Heart right ventricle (tissue), 16 donors: Measurements from ENCODE around the gene NPPC. TPM values are rescaled to one million over a fixed set of nuclear protein-coding genes. Genes with fewer than 3 reads are reported as not detected.

ENCODE experiments used
- ATAC-seq, 8 donors: fragments of 200-7000 bp; cut with Tn5 transposase; one replicate each; pipeline ENCODE4 v1.9.1; 2020; ENCODE audit warnings: mild to moderate bottlenecking in 8 of 8, moderate library complexity in 8 of 8, moderate number of reproducible peaks in 1 of 8
- DNase-seq, 2 donors: peaks; one replicate each; pipeline ENCODE4 v3.0.0-alpha.2; 2020
- H3K27ac ChIP-seq, 10 donors: fragments of 200-600 bp; sonication (generic) in 2 of 10; one replicate each; pipeline versions ENCODE4 v1.5.0 to v1.8.0; 2020 to 2022; ENCODE audit warnings: mild to moderate bottlenecking in 3 of 10
- H3K27me3 ChIP-seq, 7 donors: fragments of 200-600 bp; one replicate each; pipeline ENCODE4 v1.8.0; 2021 to 2022; ENCODE audit warnings: mild to moderate bottlenecking in 2 of 7
- H3K36me3 ChIP-seq, 9 donors: fragments of 200-600 bp; sonication (generic) in 1 of 9; one replicate each; pipeline versions ENCODE4 v1.5.0 to v1.8.0; 2020 to 2022; ENCODE audit warnings: mild to moderate bottlenecking in 2 of 9
- H3K4me1 ChIP-seq, 9 donors: fragments of 200-600 bp; sonication (generic) in 1 of 9; one replicate each; pipeline versions ENCODE4 v1.5.0 to v1.8.0; 2020 to 2022; ENCODE audit warnings: mild to moderate bottlenecking in 4 of 9
- H3K4me3 ChIP-seq, 10 donors: fragments of 200-600 bp; sonication (generic) in 2 of 10; one replicate each; pipeline versions ENCODE4 v1.5.0 to v1.8.0; 2020 to 2022; ENCODE audit warnings: mild to moderate bottlenecking in 7 of 10, moderate library complexity in 2 of 10
- H3K9me3 ChIP-seq, 11 donors: fragments of 200-600 bp in 10 of 11; sonication (generic) in 2 of 11; one replicate each; pipeline versions ENCODE4 v1.5.0 to v1.8.0; 2013 to 2022; ENCODE audit warnings: mild to moderate bottlenecking in 2 of 11, control low read depth in 1 of 11, moderate library complexity in 1 of 11
- WGBS, 2 donors: extraction: QIAGEN DNeasy Blood & Tissue Kit; methylation state at CpG; one replicate each; pipeline ENCODE4 v1.1.7; 2013; ENCODE audit warnings: inconsistent platforms in 1 of 2; 5-methylcytosine and 5-hydroxymethylcytosine counted together
- intact Hi-C, 10 donors: fragments of 100-400 bp; cut with DNase I; formaldehyde crosslinking; loops; one replicate each; pipeline versions ENCODE4 v1.11.1 to v1.14.2; 2022
- polyA plus RNA-seq, 2 donors: library from polyadenylated mRNA; stranded (reverse); fragments of 200-250 nt; gene quantifications; one replicate each; pipeline ENCODE4 v1.2.3, GENCODE V29; 2013
- total RNA-seq, 10 donors: library from RNA; stranded (reverse); fragmentation: NEBNext Ultra II Directional in 3 of 10; extraction: Animal tissue kit (Norgen Biotek cat#: 25700) in 3 of 10; gene quantifications; one replicate each; pipeline versions ENCODE4 v1.2.1 to v1.2.4, GENCODE V29; 2021 to 2023
- TF ChIP-seq, protein P1 (sequence below), 9 donors: fragments of 200-600 bp; sonication (generic) in 2 of 9; IDR thresholded peaks; one replicate each; pipeline versions ENCODE4 v1.5.0 to v1.8.0; 2021 to 2022; ENCODE audit warnings: antibody characterized with exemption in 9 of 9, mild to moderate bottlenecking in 5 of 9, moderate library complexity in 1 of 9
- donor health status: Arrhythmogenic right ventricular cardiomyopathy.
- donor health status: ischemic (EF 13 %, LVEDD 7.1; RV severe dilation, severe dysfunction).
- donor health status: healthy with polysubstance abuse.
- donor health status: DM: no; HTN: yes; CAD: no.
- donor health status: DM: no; HTN: no; CAD: no.
- donor health status: ischemic (EF 25% LVEDD 6.9; RV normal size, moderate dysfunction).
- donor health status: ischemic (EF 25% LVEDD 5.7; RV mildly dilated, moderate dysfunction).
- donor health status: healthy.
- donor health status: DM: yes; HTN: yes; CAD: no.
- donor health status: Ischemic cardiomyopathy.
- donor health status: ischemic (EF 35%, LVEDD 5.7; RV mildly dilated, moderate dysfunction).
- donor health status: nonischemic (EF 11% LVEDD 7.7; RV severe dilation, severe dysfunction).
- donor health status: DM: yes; HTN: yes; CAD: no.
- donor health status: PGD.
- donor health status: ischemic (EF 29% LVEDD 5.4; RV normal size, mild dysfunction).
- donor health status: nonischemic (EF 23%, LVEDD 6.1; RV moderate dilation, normal function).

The NPPC gene
- total and polyA plus RNA-seq, 12 donors, result 0.28 to 8.7 (median 2.4) TPM

DNA sequence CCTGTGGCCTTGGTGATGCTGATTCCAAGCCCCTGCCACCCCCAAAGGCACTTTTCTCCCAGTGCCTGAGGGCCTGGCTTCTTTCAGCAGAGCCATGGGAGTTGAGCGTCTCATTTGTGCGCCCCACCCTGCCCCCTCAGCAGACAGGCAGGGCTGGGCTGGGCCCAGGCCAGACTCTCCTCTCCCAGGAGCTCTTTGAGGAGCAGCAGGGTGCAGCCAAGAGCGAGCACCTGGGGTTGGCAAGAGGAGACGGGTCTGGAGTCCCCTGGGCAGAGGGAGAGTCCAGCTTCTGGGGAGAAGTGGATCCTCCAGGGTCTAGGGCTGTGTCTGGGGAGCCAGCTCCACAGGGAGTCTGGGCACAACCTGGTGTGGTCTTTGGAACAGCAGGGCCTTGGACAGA is 21.2 kb downstream of the NPPC start:
- H3K4me1 ChIP-seq, result peaks cover 0 to 3% (median 0%) of the 10 kb centered on the region in 9 donors
- TF ChIP-seq, protein P1, sequence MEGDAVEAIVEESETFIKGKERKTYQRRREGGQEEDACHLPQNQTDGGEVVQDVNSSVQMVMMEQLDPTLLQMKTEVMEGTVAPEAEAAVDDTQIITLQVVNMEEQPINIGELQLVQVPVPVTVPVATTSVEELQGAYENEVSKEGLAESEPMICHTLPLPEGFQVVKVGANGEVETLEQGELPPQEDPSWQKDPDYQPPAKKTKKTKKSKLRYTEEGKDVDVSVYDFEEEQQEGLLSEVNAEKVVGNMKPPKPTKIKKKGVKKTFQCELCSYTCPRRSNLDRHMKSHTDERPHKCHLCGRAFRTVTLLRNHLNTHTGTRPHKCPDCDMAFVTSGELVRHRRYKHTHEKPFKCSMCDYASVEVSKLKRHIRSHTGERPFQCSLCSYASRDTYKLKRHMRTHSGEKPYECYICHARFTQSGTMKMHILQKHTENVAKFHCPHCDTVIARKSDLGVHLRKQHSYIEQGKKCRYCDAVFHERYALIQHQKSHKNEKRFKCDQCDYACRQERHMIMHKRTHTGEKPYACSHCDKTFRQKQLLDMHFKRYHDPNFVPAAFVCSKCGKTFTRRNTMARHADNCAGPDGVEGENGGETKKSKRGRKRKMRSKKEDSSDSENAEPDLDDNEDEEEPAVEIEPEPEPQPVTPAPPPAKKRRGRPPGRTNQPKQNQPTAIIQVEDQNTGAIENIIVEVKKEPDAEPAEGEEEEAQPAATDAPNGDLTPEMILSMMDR (IDR thresholded peaks at IDR 0.05), result no peak
- intact Hi-C loops, result loop anchor here (5.0 to 10.0 kb wide), 6 partner anchors 237 to 620 kb away; partner anchors contain the start of genes PRSS56 (in 9 of the 10) and CHRND (in 5 of the 10)
- H3K27ac ChIP-seq, result no peak overlapping the region
- ATAC-seq (peak in 1 of 8 donors; percentile 10), DNase-seq (no peak)
- H3K4me3 ChIP-seq, result no peak overlapping the region
- no peaks in the 10 kb centered on the region for H3K9me3 ChIP-seq
- H3K27me3 ChIP-seq, result peaks cover 0 to 16% (median 7%) of the 10 kb centered on the region in 7 donors
- no peaks in the 10 kb centered on the region for H3K36me3 ChIP-seq
- 94 to 95% methylated on average over 4 of the region's 4 CpGs for WGBS, 2 donors

DNA sequence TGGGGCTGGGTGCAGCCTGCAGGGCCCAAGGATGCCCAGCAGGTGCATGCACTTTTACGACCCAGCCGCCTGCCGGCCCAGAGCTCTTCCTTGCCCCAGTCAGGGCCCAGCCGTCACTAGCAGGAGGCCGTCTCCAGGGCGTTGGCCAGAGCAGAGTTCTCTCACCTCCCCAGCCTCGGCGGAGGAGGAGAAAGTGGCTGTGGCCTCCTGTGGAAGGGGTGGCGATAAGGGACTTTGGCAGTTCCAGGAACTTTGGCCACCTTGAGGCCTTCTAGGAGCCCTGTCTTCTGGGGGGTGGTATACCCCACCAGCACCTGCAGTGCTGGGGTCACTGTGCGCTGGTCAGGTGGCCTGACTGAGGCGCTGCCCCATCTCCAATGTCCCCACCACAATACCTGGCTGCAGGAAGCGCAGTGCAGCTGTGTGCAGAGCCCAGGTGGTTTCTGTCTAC is 22.0 kb downstream of the NPPC start:
- intact Hi-C loops, result loop anchor here in 5 of 10 donors (10.0 kb wide), 1 partner anchor 621 kb away; the partner anchor contains the start of genes CHRND (in 5 of the 5) and PRSS56 (in 5 of the 5)
- Histone ChIP-seq H3K36me3 (no peaks in the 10 kb centered on the region), H3K4me1 (peaks cover 0 to 3% (median 0%) of the 10 kb centered on the region in 9 donors), H3K9me3 (no peaks in the 10 kb centered on the region), H3K27me3 (peaks cover 0 to 16% (median 7%) of the 10 kb centered on the region in 7 donors), H3K27ac (no peak overlapping the region), H3K4me3 (no peak overlapping the region)
- DNase-seq (no peak), ATAC-seq (no peak)
- TF ChIP-seq, protein P1 (IDR thresholded peaks at IDR 0.05), result no peak
- 86 to 91% methylated on average over 12 of the region's 12 CpGs for WGBS, 2 donors

DNA sequence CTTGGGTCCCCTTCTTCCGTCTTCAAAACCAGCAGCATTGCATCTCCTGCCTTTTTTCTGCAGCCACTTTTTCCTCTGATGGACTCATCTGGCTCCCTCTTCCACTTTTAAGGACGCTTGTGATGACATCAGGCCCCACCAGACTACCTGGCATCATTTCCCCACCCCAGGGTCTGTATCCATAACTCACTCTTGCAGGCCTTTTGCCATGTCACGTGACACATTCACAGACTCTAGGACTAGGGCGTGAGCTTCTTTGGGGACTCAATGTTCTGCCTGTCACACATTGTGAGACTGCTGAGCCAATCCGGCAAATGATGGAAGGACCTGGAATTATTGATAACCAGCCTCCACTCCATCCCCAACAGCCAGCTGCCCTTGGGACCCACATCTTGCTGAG is 23.6 kb downstream of the NPPC start:
- intact Hi-C loops, result loop anchor here in 5 of 10 donors (10.0 kb wide), 1 partner anchor 622 kb away; the partner anchor contains the start of genes CHRND (in 5 of the 5) and PRSS56 (in 5 of the 5)
- ATAC-seq (no peak), DNase-seq (no peak)
- Histone ChIP-seq H3K4me1 (peaks cover 0 to 3% (median 0%) of the 10 kb centered on the region in 9 donors), H3K4me3 (no peak overlapping the region), H3K27ac (no peak overlapping the region), H3K36me3 (no peaks in the 10 kb centered on the region), H3K27me3 (peaks cover 0 to 18% (median 7%) of the 10 kb centered on the region in 7 donors), H3K9me3 (no peaks in the 10 kb centered on the region)
- 84 to 86% methylated on average over 5 of the region's 5 CpGs for WGBS, 2 donors
- TF ChIP-seq, protein P1 (IDR thresholded peaks at IDR 0.05), result no peak

DNA sequence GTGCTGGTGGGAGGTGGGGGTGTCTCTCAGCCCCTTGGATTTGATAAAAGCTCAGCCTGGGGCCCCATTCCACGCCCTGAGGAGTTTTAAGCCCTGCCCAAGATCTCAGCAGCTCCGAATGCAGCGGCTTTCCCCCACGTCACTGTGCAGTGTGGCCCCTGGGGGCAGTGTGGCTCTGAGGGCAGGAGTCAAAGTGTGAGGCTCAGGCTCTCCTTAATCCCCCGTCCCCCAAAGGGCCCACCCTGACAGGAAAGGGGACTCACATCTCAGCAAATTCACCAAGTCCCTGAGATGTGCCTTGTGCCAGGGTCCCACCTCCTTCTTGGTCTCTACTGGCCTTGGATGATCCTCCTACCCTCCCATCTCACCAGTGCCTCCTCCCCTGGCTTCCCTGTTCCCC is 25.2 kb downstream of the NPPC start:
- no peak for DNase-seq
- peaks cover 0 to 3% (median 0%) of the 10 kb centered on the region in 9 donors for H3K4me1 ChIP-seq
- WGBS, 2 donors, result 63 to 78% methylated on average over 5 of the region's 5 CpGs
- H3K36me3 ChIP-seq, result no peaks in the 10 kb centered on the region
- no peak overlapping the region for H3K4me3 ChIP-seq
- H3K27me3 ChIP-seq, result peaks cover 0 to 24% (median 4%) of the 10 kb centered on the region in 7 donors
- H3K27ac ChIP-seq, result no peak overlapping the region
- intact Hi-C loops, result loop anchor here in 5 of 10 donors (10.0 kb wide), 1 partner anchor 624 kb away; the partner anchor contains the start of genes CHRND (in 5 of the 5) and PRSS56 (in 5 of the 5)
- H3K9me3 ChIP-seq, result no peaks in the 10 kb centered on the region
- TF ChIP-seq, protein P1 (IDR thresholded peaks at IDR 0.05), result no peak
- ATAC-seq, result peak in 1 of 8 donors; percentile 51
